ENCODE results near the gene ZBTB20. TPM values are rescaled to one million over a fixed set of nuclear protein-coding genes. Genes with fewer than 3 reads are reported as not detected.

The ZBTB20 gene
- total and polyA plus RNA-seq, 8 donors: 0.15 to 149 (median 38.5) TPM

GRCh38 chr3:114408736-114409670, 738.1 kb downstream of the ZBTB20 start:
- Histone ChIP-seq H3K27ac (peak overlapping the region in 3 of 5 donors; percentile 55 to 61 (median 61)), H3K36me3 (no peaks in the 10 kb centered on the region), H3K27me3 (no peaks in the 10 kb centered on the region), H3K9me3 (no peaks in the 10 kb centered on the region), H3K4me1 (peaks cover 9 to 56% (median 30%) of the 10 kb centered on the region in 4 donors), H3K4me3 (no peak overlapping the region)
- TF ChIP-seq POLR2A (IDR thresholded peaks at IDR 0.05) (no peak), EP300 (IDR thresholded peaks at IDR 0.05) (no peak), CTCF (IDR thresholded peaks at IDR 0.05) (no peak), POLR2AphosphoS5 (IDR thresholded peaks at IDR 0.05) (no peak)
- DNase-seq: peak in 1 of 2 donors; percentile 46
- intact Hi-C loops (cut with DNase I; ENCODE audit: low total_unique reads): no loop called here
- WGBS, 5 donors: 74 to 78% (median 77%) methylated on average over 17 of the region's 17 CpGs

GRCh38 chr3:114406922-114407321, 740.2 kb downstream of the ZBTB20 start:
- Histone ChIP-seq H3K9me3 (no peaks in the 10 kb centered on the region), H3K27me3 (no peaks in the 10 kb centered on the region), H3K27ac (peak overlapping the region in 2 of 5 donors; percentile 15 to 48), H3K4me3 (no peak overlapping the region), H3K36me3 (no peaks in the 10 kb centered on the region), H3K4me1 (peaks cover 3 to 43% (median 23%) of the 10 kb centered on the region in 4 donors)
- intact Hi-C loops (cut with DNase I; ENCODE audit: low total_unique reads): no loop called here
- 86 to 92% (median 89%) methylated on average over 3 of the region's 3 CpGs for WGBS, 5 donors
- TF ChIP-seq POLR2A (IDR thresholded peaks at IDR 0.05): no peak
- no peak for TF ChIP-seq EP300 (IDR thresholded peaks at IDR 0.05)
- TF ChIP-seq CTCF (IDR thresholded peaks at IDR 0.05): no peak
- no peak for TF ChIP-seq POLR2AphosphoS5 (IDR thresholded peaks at IDR 0.05)
- DNase-seq: no peak

GRCh38 chr3:114406286-114406685, 740.8 kb downstream of the ZBTB20 start:
- Histone ChIP-seq H3K4me1 (peaks cover 0 to 39% (median 20%) of the 10 kb centered on the region in 4 donors), H3K27me3 (no peaks in the 10 kb centered on the region), H3K36me3 (no peaks in the 10 kb centered on the region), H3K4me3 (no peak overlapping the region), H3K9me3 (no peaks in the 10 kb centered on the region), H3K27ac (peak overlapping the region in 3 of 5 donors; percentile 1 to 48 (median 26))
- 82 to 86% (median 85%) methylated on average over 3 of the region's 3 CpGs for whole genome bisulfite sequencing, 5 donors
- TF ChIP-seq EP300 (IDR thresholded peaks at IDR 0.05) (no peak), POLR2AphosphoS5 (IDR thresholded peaks at IDR 0.05) (peak in 1 of 3 donors; percentile 10)
- intact Hi-C loops (cut with DNase I; ENCODE audit: low total_unique reads): no loop called here
- DNase-seq: no peak

- Histone ChIP-seq H3K9me3 (no peaks in the 10 kb centered on the region), H3K4me3 (no peak overlapping the region), H3K27ac (peak overlapping the region in 3 of 5 donors; percentile 1 to 48 (median 26)), H3K4me1 (peaks cover 0 to 34% (median 18%) of the 10 kb centered on the region in 4 donors), H3K36me3 (no peaks in the 10 kb centered on the region), H3K27me3 (no peaks in the 10 kb centered on the region)
- WGBS, 5 donors: 83 to 95% (median 92%) methylated on average over 2 of the region's 2 CpGs
- DNase-seq: no peak
- intact Hi-C loops (cut with DNase I; ENCODE audit: low total_unique reads): no loop called here
- TF ChIP-seq EP300 (IDR thresholded peaks at IDR 0.05) (no peak), POLR2AphosphoS5 (IDR thresholded peaks at IDR 0.05) (no peak), CTCF (IDR thresholded peaks at IDR 0.05) (no peak), POLR2A (IDR thresholded peaks at IDR 0.05) (no peak)
Measured at GRCh38 chr3:114405202-114405990, 741.7 kb downstream of the ZBTB20 start.

Data from stomach (tissue), 9 donors.